ENCODE measurements around the gene SSBP3.

Gene SSBP3

DNA sequence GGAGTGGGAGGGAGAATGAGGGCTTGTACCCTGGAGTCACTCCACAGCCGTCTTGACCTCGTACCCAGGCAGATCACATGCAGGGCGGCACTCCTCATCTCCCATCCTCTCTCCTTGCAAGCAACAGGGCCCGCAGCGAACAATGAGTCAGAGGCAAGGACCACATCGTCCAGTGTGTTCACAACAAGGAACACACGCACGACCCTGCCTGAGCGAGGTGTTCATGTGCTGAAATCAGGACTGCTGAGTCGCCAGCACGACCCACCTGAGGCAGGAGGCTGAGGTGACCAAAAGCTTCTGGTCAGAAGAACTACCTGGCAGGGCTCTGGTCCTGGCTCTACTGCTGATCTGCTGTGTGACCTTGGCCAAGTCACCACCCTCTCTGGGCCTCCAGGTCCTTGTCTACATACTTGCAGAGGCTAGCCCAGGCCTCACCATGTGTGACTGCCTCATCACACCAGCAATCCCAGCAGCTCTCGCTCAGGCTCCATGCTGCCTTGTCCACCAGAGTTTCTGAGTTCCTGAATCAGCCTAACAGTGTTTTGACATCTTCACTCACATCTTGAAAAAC lies 78.0 kb downstream of the SSBP3 start:
- FAIRE-seq: no peak

DNA sequence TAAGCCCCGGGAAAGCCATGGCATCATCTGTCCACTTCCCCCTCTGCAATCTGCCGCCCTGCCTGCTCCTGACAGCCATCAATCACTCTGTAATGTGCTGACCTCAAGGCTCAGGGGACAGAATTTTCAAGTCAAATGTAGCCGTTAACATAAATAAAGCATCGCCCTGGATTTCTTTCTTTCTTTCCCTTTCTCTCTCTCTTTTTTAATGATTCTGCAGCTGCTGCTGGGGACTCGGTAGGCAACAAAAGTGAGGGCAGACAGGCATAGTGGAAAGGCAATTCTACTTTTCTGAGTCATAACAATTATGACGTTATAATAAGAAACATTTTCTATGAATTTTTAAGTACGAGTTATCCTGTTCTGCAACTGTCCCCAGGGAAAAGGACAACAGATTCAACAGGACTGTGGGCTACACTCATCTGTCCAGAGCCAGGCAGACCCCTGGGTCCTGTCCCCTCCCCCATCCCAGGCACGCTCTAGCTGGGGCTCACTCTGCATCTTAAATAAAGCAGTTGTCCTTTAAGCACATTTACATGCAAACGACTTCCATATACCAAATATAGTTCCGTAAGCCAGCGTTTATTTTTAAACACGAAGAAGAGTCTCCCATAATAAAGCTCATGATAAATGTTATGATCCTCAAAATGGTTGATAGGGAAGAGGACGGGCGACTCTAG lies 78.7 kb downstream of the SSBP3 start:
- FAIRE-seq: no peak

GRCh38 chr1:54326543-54327385 lies 79.4 kb downstream of the SSBP3 start:
- no peak for FAIRE-seq

DNA sequence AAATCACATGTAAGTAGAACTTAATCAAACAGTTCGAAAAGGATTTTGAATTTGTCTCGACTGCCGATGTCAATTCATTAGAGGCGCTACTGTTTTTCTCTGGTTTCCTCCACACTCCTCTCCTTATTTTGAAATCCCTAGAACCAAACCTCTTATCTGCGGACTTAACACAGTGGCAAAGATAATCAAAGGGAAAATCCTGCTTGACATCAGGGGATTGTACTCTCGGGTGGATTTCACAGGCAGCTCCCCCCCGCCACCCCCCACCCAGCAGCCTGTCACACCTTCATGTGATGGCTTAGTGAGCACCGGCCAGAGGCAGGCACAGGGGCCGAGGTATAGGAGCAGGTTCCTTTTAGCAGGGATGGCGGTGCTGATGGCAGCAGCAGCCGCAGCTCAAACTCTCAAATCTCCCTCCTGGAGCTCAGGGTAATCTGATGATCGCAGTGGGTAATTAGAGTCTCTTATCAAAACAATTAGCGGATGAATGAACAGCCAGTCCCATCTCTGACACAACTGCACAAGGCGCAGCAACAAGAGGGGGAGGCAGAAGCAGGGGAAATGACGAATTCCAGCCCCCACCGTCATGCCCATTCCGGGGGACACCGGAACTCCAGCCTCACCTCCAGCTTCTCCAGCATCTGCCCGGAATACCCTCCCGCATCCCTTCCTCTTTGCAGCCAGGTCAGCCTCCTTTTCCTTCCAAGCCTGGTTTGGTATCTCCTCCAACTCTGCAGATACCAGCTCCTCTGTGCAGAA lies 80.3 kb downstream of the SSBP3 start:
- FAIRE-seq: no peak

GRCh38 chr1:54325284-54325683 lies 80.9 kb downstream of the SSBP3 start:
- no peak for FAIRE-seq

GRCh38 chr1:54324251-54325140 lies 81.7 kb downstream of the SSBP3 start:
- FAIRE-seq: no peak

GRCh38 chr1:54323921-54324250 lies 82.3 kb downstream of the SSBP3 start:
- no peak for FAIRE-seq

DNA sequence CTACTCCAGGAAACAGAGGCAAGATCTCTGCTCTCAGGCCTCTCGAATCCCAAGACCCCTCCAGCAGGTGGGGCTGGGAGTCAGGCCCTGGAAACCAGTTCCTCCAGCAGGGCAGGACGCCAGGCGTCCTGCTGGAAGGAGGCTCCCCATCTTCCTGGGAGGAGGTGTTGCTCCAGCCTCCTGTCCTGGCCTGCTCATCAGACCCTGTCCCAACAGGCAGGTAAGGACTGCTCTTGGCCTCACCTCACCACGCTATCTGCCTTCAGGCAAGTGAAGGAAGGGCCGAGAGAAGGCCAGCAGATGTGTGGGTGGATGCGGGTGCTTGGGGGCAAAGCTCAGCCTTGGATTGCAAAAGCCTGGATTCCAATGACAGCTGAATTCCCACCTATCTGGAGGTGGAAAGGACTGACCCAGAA lies 82.9 kb downstream of the SSBP3 start:
- no peak for FAIRE-seq

DNA sequence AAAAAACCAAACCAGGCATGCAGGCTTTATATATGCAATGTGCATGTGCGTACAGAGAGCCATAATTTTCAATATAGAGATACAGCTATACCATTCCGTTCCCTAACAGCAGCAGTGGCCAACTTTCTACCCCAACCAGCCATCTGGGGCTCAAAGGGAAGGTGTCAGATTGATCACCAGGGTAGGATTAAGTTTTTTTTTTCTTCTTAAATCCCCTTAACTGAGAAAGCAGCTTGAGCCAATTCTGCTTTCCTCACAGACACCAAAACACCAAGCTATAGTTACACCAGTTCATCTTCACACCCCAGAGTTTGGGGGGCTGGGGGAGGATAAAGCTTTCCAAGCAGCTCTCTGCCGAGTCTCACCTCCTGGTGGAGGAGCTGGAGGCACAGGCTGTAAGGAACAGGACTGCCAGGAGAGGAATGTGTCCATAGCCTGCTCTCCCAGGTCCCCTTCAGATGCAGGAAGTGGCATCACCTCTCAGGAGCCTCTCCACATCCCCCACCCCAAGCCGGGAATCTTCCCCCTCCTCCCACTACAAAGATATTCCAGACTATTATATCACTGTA lies 87.9 kb downstream of the SSBP3 start:
- FAIRE-seq: no peak

DNA sequence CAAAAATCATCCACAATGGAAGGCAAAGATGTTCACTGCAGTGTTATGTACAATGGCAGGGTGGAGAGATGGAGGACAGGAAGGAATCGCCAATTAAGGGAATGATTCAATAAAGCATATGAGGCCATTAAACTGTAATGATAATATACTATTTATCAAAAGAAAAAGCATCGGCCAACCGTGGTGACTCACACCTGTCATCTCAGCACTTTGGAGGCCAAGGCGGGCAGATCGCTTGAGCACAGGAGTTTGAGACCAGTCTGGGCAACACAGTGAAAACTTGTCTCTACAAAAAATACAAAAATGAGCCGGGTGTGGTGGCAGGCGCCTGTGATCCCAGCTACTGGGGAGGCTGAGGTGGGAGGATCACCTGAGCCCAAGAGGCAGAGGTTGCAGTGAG lies 89.1 kb downstream of the SSBP3 start:
- no peak for FAIRE-seq

DNA sequence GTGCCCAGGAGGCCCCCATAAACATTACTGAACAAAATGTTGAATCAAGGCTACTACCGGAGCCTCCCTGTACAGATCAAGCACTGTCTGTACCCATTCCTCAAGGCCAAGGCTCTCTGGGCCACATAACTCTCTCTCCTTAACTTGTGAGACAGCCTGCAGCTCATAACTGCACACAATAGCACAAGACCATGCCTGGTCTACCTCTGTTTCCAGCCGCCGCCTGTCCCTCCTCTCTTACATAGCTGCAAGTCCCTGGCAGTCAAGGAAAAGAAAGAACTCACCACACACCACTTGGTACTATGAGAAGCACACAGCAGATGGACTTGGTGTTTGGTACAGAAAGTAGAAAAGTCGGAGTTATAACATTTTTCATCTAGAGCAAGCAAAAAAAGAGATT lies 91.1 kb downstream of the SSBP3 start:
- FAIRE-seq: no peak

GRCh38 chr1:54314696-54315095 lies 91.5 kb downstream of the SSBP3 start:
- FAIRE-seq: no peak

GRCh38 chr1:54312796-54313316 lies 93.3 kb downstream of the SSBP3 start:
- FAIRE-seq: no peak

DNA sequence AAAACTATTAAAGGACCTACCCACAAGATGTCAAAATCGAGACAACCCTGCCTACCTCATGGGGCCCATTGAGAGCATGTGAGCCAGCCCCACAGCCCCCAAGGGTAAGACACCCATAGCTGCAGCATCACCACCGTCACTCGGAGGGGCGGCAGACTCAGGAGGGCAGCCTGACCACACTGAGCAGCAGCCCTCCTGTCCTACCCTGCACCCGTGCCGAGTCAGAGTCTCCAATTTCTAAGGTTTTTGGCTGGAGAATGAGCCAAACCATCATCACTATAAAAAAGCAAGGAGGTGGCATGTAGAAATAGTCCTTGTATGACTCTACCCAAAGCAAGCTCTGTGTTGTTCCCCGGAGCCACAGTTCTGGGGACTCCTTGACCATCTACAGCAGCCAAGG lies 94.7 kb downstream of the SSBP3 start:
- FAIRE-seq: no peak

GRCh38 chr1:54310439-54311328 lies 95.5 kb downstream of the SSBP3 start:
- no peak for FAIRE-seq

DNA sequence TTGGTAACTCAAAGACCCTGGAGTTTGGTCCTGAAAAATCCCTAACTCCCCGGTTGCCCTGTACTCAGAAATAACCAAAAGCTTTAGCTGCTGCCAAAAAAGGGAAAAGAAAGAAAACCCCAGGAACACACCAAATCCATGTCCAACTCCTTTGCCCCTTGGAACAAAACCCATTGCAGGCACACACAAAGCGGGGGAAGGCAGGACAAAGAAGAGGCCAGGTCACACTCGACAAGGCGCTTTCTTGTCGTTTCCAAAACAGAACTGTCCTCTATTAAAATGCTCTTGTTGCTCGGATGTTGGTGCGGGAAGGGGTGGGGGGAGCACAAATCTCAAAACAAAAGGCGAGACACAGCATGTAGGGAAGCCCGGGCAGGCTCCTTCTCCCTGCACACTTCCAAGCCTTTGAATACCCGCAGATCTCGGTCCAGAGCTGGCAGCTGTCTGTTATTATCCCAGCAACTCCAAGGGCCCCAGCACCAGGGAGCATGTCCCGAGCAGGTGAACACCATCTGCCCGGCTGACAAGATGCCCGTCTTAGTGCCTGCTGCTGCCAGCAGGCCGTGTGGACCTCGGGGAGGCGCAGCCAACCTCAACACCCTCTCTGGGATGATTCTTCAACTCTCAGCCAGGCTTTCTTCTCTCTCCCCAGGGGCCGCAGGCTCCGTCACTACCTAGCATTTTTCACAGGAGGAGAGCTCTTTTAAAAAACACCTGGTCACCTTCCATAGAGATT lies 96.4 kb downstream of the SSBP3 start:
- no peak for FAIRE-seq

GRCh38 chr1:54307305-54307704 lies 98.9 kb downstream of the SSBP3 start:
- no peak for FAIRE-seq

GRCh38 chr1:54305906-54306514 lies 100.2 kb downstream of the SSBP3 start:
- FAIRE-seq: no peak

DNA sequence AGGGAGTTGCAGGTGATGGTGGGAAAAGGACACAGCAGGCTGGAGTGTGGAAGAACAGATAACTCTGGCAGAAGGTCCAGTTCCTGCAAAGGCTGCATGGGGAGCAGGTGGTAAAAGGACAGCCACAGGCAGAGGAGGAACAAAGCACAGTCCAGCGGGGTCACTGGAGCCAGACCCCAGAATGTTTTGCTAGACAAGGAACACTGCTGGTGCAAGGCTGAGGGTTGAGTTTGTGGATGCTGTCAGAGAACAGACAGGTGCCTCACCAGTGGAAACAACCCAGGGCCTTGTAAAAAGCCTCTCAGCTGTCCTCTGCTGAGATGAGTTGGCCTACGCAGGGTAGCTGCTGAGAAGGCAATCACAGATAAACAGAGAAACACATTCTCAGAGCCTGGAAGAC lies 101.7 kb downstream of the SSBP3 start:
- FAIRE-seq: no peak
